H1 (cell line): ENCODE data around the gene SPATS2.

Experiments
- CTBP2 ChIP-seq: IDR thresholded peaks from 2 replicates; pipeline ENCODE4 v1.7.0; 2011; ENCODE audit warnings: borderline replicate concordance, mild to moderate bottlenecking, moderate library complexity, mixed read lengths, low read length; ENCODE audit not compliant: insufficient read depth, insufficient read length
- CTCF ChIP-seq, 3 experiments: IDR thresholded peaks; 1 replicate in 2 of 3; 2 replicates in 1 of 3; pipeline versions ENCODE4 v1.5.1 to v1.6.1; 2011; ENCODE audit warnings: low read length in 3 of 3, mild to moderate bottlenecking in 3 of 3, inconsistent platforms in 2 of 3, low read depth in 1 of 3, moderate library complexity in 1 of 3; ENCODE audit not compliant: insufficient read depth in 1 of 3; ENCODE audit errors: control extremely low read depth in 1 of 3
- EZH2 ChIP-seq: fragments of 200-600 bp; sonication (generic); IDR thresholded peaks from 2 replicates; pipeline ENCODE4 v1.7.1; 2012; ENCODE audit warnings: low read depth, mild to moderate bottlenecking, moderate library complexity, low read length, inconsistent platforms; ENCODE audit not compliant: severe bottlenecking
- GABPA ChIP-seq: IDR thresholded peaks from 2 replicates; pipeline ENCODE4 v1.6.1; 2011; ENCODE audit warnings: mild to moderate bottlenecking, low read length, moderate library complexity, borderline replicate concordance; ENCODE audit not compliant: insufficient read depth
- MAFK ChIP-seq: IDR thresholded peaks from 2 replicates; pipeline ENCODE4 v1.6.1; 2012; ENCODE audit warnings: low read depth, mild to moderate bottlenecking, improper control_type of control experiment, low read length
- MAX ChIP-seq: IDR thresholded peaks from 2 replicates; pipeline ENCODE4 v1.6.1; 2012; ENCODE audit warnings: inconsistent platforms
- POLR2A ChIP-seq, 2 experiments: IDR thresholded peaks; 1 replicate in 1 of 2; 2 replicates in 1 of 2; pipeline ENCODE4 v1.6.1; 2011; ENCODE audit warnings: low read depth in 2 of 2, low read length in 2 of 2, mild to moderate bottlenecking in 2 of 2; ENCODE audit errors: control extremely low read depth in 1 of 2
- POLR2AphosphoS5 ChIP-seq: IDR thresholded peaks from 2 replicates; pipeline ENCODE4 v1.6.1; 2011; ENCODE audit warnings: low read depth, low read length
- RFX5 ChIP-seq: IDR thresholded peaks from 2 replicates; pipeline ENCODE4 v1.6.1; 2011; ENCODE audit warnings: low read depth, low read length, improper control_type of control experiment, borderline replicate concordance

- peak in 2 of 3 experiments; percentile 24 to 34; a peak in 2 of 4 replicates for TF ChIP-seq CTCF (IDR thresholded peaks at IDR 0.05; ENCODE audit: control extremely low read depth in 1 of 3, insufficient read depth in 1 of 3, low read depth in 1 of 3, low read length in 3 of 3)
- no peak for TF ChIP-seq POLR2A (IDR thresholded peaks at IDR 0.05; ENCODE audit: control extremely low read depth in 1 of 2, low read depth in 2 of 2, low read length in 2 of 2)
- peak; percentile 81; the same call in 1 of the 2 replicates for TF ChIP-seq MAX
- no peak for TF ChIP-seq MAFK
- TF ChIP-seq GABPA, result no peak
- TF ChIP-seq CTBP2, result peak; percentile 34
- peak; percentile 66 for TF ChIP-seq EZH2
- no peak for TF ChIP-seq RFX5
- TF ChIP-seq POLR2AphosphoS5, result no peak
Observed at GRCh38 chr12:49548822-49549648, 181.8 kb downstream of the SPATS2 start.
